H1 (cell line): ENCODE results near the gene ENO2. TPM values are rescaled to one million over a fixed set of nuclear protein-coding genes. Genes with fewer than 3 reads are reported as not detected.

Experiments used
- CTCF ChIA-PET: fragments of 300-600 bp; sonication (Branson Sonifier 250); formaldehyde crosslinking; loops from one replicate; lab custom pipeline; 2021; ENCODE audit not compliant: partially characterized antibody; lab: Charles Lee
- POLR2A ChIA-PET: fragments of 300-600 bp; sonication (Branson Sonifier 250); formaldehyde crosslinking; loops from one replicate; lab custom pipeline; 2021; ENCODE audit warnings: inconsistent platforms; ENCODE audit not compliant: partially characterized antibody; lab: Charles Lee
- DNase-seq, 2 experiments: peaks; one replicate each; pipeline versions ENCODE4 v3.0.0 to v3.0.0-alpha.2; 2010 to 2022; ENCODE audit warnings: low spot score in 2 of 2, low read depth in 1 of 2, mixed read lengths in 1 of 2
- FAIRE-seq: peaks from 2 replicates; lab custom pipeline; 2011; peaks lifted over from hg19 to GRCh38; lab: Jason Lieb, UNC
- H2AFZ ChIP-seq: 2 replicates; pipeline ENCODE4 v1.8.1; 2012; ENCODE audit warnings: low read length, inconsistent platforms
- H2AK5ac ChIP-seq: 2 replicates; pipeline ENCODE4 v1.6.1; 2013; ENCODE audit warnings: low read depth, low read length
- H2BK120ac ChIP-seq: replicated peaks from 2 replicates; pipeline ENCODE3; 2013; ENCODE audit warnings: low read depth, low read length, inconsistent platforms
- H2BK12ac ChIP-seq: 2 replicates; pipeline ENCODE4 v1.6.1; 2013; ENCODE audit warnings: low read depth, low read length
- H2BK15ac ChIP-seq: 2 replicates; pipeline ENCODE4 v1.6.1; 2013; ENCODE audit warnings: low read length
- H2BK20ac ChIP-seq: 2 replicates; pipeline ENCODE4 v1.6.1; 2013; ENCODE audit warnings: low read length
- H2BK5ac ChIP-seq: 2 replicates; pipeline ENCODE4 v1.6.1; 2013; ENCODE audit warnings: low read depth, low read length
- H3K14ac ChIP-seq: 2 replicates; pipeline ENCODE4 v1.6.1; 2013; ENCODE audit warnings: inconsistent platforms; ENCODE audit not compliant: insufficient read length
- H3K18ac ChIP-seq: 2 replicates; pipeline ENCODE4 v1.6.1; 2013; ENCODE audit warnings: low read length; ENCODE audit errors: extremely low read depth
- H3K23ac ChIP-seq: 2 replicates; pipeline ENCODE4 v1.6.1; 2013; ENCODE audit warnings: inconsistent platforms; ENCODE audit not compliant: insufficient read length
- H3K23me2 ChIP-seq: 2 replicates; pipeline ENCODE4 v1.6.1; 2013; ENCODE audit warnings: low read depth, low read length
- H3K27ac ChIP-seq: 2 replicates; pipeline ENCODE4 v1.6.1; 2011; ENCODE audit warnings: low read depth, low read length, inconsistent platforms
- H3K27me3 ChIP-seq, 4 experiments: replicated peaks in 1 of 4; 1 replicate in 1 of 4; 2 replicates in 3 of 4; pipeline versions ENCODE4 v1.6.1 to v1.8.1; 2011 to 2013; ENCODE audit warnings: low read length in 3 of 4, mild to moderate bottlenecking in 3 of 4, inconsistent platforms in 2 of 4, mixed read lengths in 2 of 4, moderate library complexity in 1 of 4; ENCODE audit not compliant: control insufficient read depth in 3 of 4, insufficient read depth in 3 of 4; ENCODE audit errors: extremely low read depth in 1 of 4
- H3K36me3 ChIP-seq, 4 experiments: 2 replicates each; pipeline versions ENCODE4 v1.6.1 to v1.8.1; 2011 to 2013; ENCODE audit warnings: mild to moderate bottlenecking in 4 of 4, low read length in 3 of 4, moderate library complexity in 2 of 4, control low read depth in 1 of 4, inconsistent platforms in 1 of 4; ENCODE audit not compliant: insufficient read depth in 4 of 4, control insufficient read depth in 2 of 4
- H3K4ac ChIP-seq: replicated peaks from 2 replicates; pipeline ENCODE3; 2013; ENCODE audit warnings: low read length, low read depth, mixed read lengths, inconsistent platforms; ENCODE audit not compliant: insufficient read length
- H3K4me1 ChIP-seq, 4 experiments: replicated peaks in 1 of 4; 1 replicate in 1 of 4; 2 replicates in 3 of 4; pipeline versions ENCODE4 v1.6.1 to v1.8.1; 2011 to 2013; ENCODE audit warnings: low read length in 3 of 4, inconsistent platforms in 2 of 4, mixed read lengths in 1 of 4; ENCODE audit not compliant: insufficient read depth in 4 of 4, control insufficient read depth in 3 of 4
- H3K4me2 ChIP-seq, 2 experiments: 2 replicates each; pipeline versions ENCODE4 v1.6.1 to v1.8.1; 2011 to 2013; ENCODE audit warnings: low read depth in 2 of 2, low read length in 2 of 2, control low read depth in 1 of 2, inconsistent platforms in 1 of 2, mild to moderate bottlenecking in 1 of 2; ENCODE audit not compliant: insufficient read depth in 1 of 2
- H3K4me3 ChIP-seq, 4 experiments: fragments of 200-600, 300-600 bp in 1 of 4; sonication (generic), shearing (Covaris generic), sonication (Bioruptor Twin) in 1 of 4; 2 replicates each; pipeline versions ENCODE4 v1.5.1 to v1.8.1; 2011 to 2016; ENCODE audit warnings: low read length in 4 of 4, low read depth in 3 of 4, control low read depth in 2 of 4, inconsistent platforms in 2 of 4, mild to moderate bottlenecking in 2 of 4, mixed read lengths in 1 of 4, moderate library complexity in 1 of 4; ENCODE audit not compliant: insufficient read depth in 2 of 4; ENCODE audit errors: extremely low read depth in 1 of 4
- H3K56ac ChIP-seq: replicated peaks from 2 replicates; pipeline ENCODE3; 2013; ENCODE audit warnings: low read depth, mild to moderate bottlenecking, mixed read lengths, low read length, inconsistent platforms; ENCODE audit not compliant: insufficient read length
- H3K79me1 ChIP-seq: 2 replicates; pipeline ENCODE4 v1.6.1; 2013; ENCODE audit warnings: low read depth, low read length, control low read depth
- H3K79me2 ChIP-seq, 2 experiments: 2 replicates each; pipeline versions ENCODE4 v1.6.1 to v1.8.1; 2012 to 2013; ENCODE audit warnings: low read length in 2 of 2, mild to moderate bottlenecking in 2 of 2, inconsistent platforms in 1 of 2; ENCODE audit not compliant: insufficient read depth in 2 of 2, control insufficient read depth in 1 of 2
- H3K9ac ChIP-seq, 4 experiments: replicated peaks in 1 of 4; 1 replicate in 1 of 4; 2 replicates in 3 of 4; pipeline versions ENCODE4 v1.6.1 to v1.8.1; 2011 to 2013; ENCODE audit warnings: low read depth in 3 of 4, low read length in 3 of 4, control low read depth in 2 of 4, mild to moderate bottlenecking in 2 of 4, moderate library complexity in 2 of 4, inconsistent platforms in 1 of 4; ENCODE audit errors: extremely low read depth in 1 of 4
- H3K9me3 ChIP-seq, 2 experiments: 2 replicates each; pipeline versions ENCODE4 v1.6.1 to v1.8.1; 2012 to 2013; ENCODE audit warnings: mild to moderate bottlenecking in 2 of 2, moderate library complexity in 2 of 2, control low read depth in 1 of 2, inconsistent platforms in 1 of 2, low read depth in 1 of 2, low read length in 1 of 2, mixed read lengths in 1 of 2; ENCODE audit not compliant: insufficient read depth in 2 of 2
- H4K20me1 ChIP-seq, 2 experiments: replicated peaks in 1 of 2; 2 replicates each; pipeline versions ENCODE3 to v1.8.1; 2011 to 2013; ENCODE audit warnings: inconsistent platforms in 2 of 2, low read length in 2 of 2, mild to moderate bottlenecking in 1 of 2; ENCODE audit not compliant: insufficient read depth in 2 of 2, control insufficient read depth in 1 of 2
- H4K5ac ChIP-seq: 2 replicates; pipeline ENCODE4 v1.6.1; 2013; ENCODE audit warnings: low read length, low read depth, mixed read lengths, inconsistent platforms; ENCODE audit not compliant: insufficient read length
- H4K8ac ChIP-seq: 2 replicates; pipeline ENCODE4 v1.8.0; 2013; ENCODE audit warnings: mild to moderate bottlenecking, moderate library complexity, low read length, inconsistent platforms; ENCODE audit not compliant: insufficient read depth; ENCODE audit errors: extremely low read depth
- H4K91ac ChIP-seq: replicated peaks from 2 replicates; pipeline ENCODE3; 2013; ENCODE audit warnings: low read length, mixed read lengths, inconsistent platforms; ENCODE audit not compliant: insufficient read length
- BRCA1 ChIP-seq: IDR thresholded peaks from 2 replicates; pipeline ENCODE4 v1.6.1; 2012; ENCODE audit warnings: low read depth, low read length, improper control_type of control experiment
- CHD2 ChIP-seq: IDR thresholded peaks from 2 replicates; pipeline ENCODE4 v1.6.1; 2012; ENCODE audit warnings: low read length, improper control_type of control experiment
- CREB1 ChIP-seq: IDR thresholded peaks from 2 replicates; pipeline ENCODE4 v1.6.1; 2012; ENCODE audit warnings: inconsistent platforms
- FOSL1 ChIP-seq: IDR thresholded peaks from 2 replicates; pipeline ENCODE4 v1.6.1; 2011; ENCODE audit warnings: mild to moderate bottlenecking, low read depth, low read length, moderate library complexity; ENCODE audit not compliant: insufficient read depth
- HDAC2 ChIP-seq, 2 experiments: fragments of 300-600 bp in 1 of 2; sonication (generic) in 1 of 2; IDR thresholded peaks; 2 replicates each; pipeline ENCODE4 v1.6.1; 2011 to 2012; ENCODE audit warnings: low read depth in 2 of 2, low read length in 2 of 2, mild to moderate bottlenecking in 2 of 2, moderate library complexity in 2 of 2, borderline replicate concordance in 1 of 2, inconsistent platforms in 1 of 2
- JUND ChIP-seq: IDR thresholded peaks from 2 replicates; pipeline ENCODE4 v1.6.1; 2011; ENCODE audit warnings: mild to moderate bottlenecking, improper control_type of control experiment, low read length
- POLR2A ChIP-seq, 2 experiments: IDR thresholded peaks; 1 replicate in 1 of 2; 2 replicates in 1 of 2; pipeline ENCODE4 v1.6.1; 2011; ENCODE audit warnings: low read depth in 2 of 2, low read length in 2 of 2, mild to moderate bottlenecking in 2 of 2; ENCODE audit errors: control extremely low read depth in 1 of 2
- POLR2AphosphoS5 ChIP-seq: IDR thresholded peaks from 2 replicates; pipeline ENCODE4 v1.6.1; 2011; ENCODE audit warnings: low read depth, low read length
- SUZ12 ChIP-seq: fragments of 200-600 bp; sonication (generic); IDR thresholded peaks from 2 replicates; pipeline ENCODE4 v1.6.1; 2012; ENCODE audit warnings: mild to moderate bottlenecking, inconsistent platforms, low read length, moderate library complexity, mixed read lengths
- TAF7 ChIP-seq: optimal IDR thresholded peaks from 2 replicates; pipeline ENCODE3; 2011; ENCODE audit warnings: low read depth, mild to moderate bottlenecking, inconsistent platforms, low read length, moderate library complexity, borderline replicate concordance
- WGBS, 2 experiments: shearing (Covaris generic) in 1 of 2; methylation state at CpG; one replicate each; pipeline versions ENCODE4 v1.1.6 to v1.1.7; 2013 to 2015; ENCODE audit warnings: low lambda C conversion rate in 2 of 2, mixed read lengths in 2 of 2, inconsistent platforms in 1 of 2, low coverage in 1 of 2, missing lambda C conversion rate in 1 of 2; ENCODE audit not compliant: insufficient replicate concordance in 2 of 2, insufficient coverage in 1 of 2, insufficient read length in 1 of 2; ENCODE audit errors: extremely low coverage in 1 of 2, missing lambda C conversion rate in 1 of 2; 5-methylcytosine and 5-hydroxymethylcytosine counted together
- polyA plus RNA-seq, 7 experiments: library from polyadenylated mRNA; depleted of rRNA in 3 of 7; stranded (reverse) in 5 of 7; unstranded in 2 of 7; fragments of >200 nt in 5 of 7; fragments of 200-250 nt in 2 of 7; gene quantifications; 1 replicate in 5 of 7; 2 replicates in 1 of 7; 4 replicates in 1 of 7; pipeline versions ENCODE4 v1.2.1 to v1.2.3, GENCODE V29; 2011 to 2013; ENCODE audit warnings: missing spikeins in 2 of 7, mixed read lengths in 2 of 7
- total RNA-seq: library from RNA; stranded (reverse); fragmentation: NEBNext Ultra II Directional; extraction: Animal tissue kit (Norgen Biotek cat#: 25700); gene quantifications from 2 replicates; pipeline ENCODE4 v1.2.1, GENCODE V29; 2021

ENO2 gene
- total and polyA plus RNA-seq, 2 of the 8 experiments (the other 6 are each of a cell fraction or from before 2014, with no cell fraction given): 92.4 to 102 TPM

GRCh38 chr12:6871052-6871957 is 43.1 kb upstream of the ENO2 start:
- Histone ChIP-seq H3K9ac (0 out of 7 replicates have a peak overlapping the region, but pooled peaks of 1 of the 4 experiments have one; percentile 8), H3K27ac (no peak overlapping the region)

More at GRCh38 chr12:6871052-6871957, 43.1 kb upstream of the ENO2 start:
- FAIRE-seq (no peak), DNase-seq (peak in 1 of 2 experiments; percentile 58)
- no peak overlapping the region for H2BK15ac ChIP-seq
- WGBS, 2 experiments: 81% methylated on average over 12 of the region's 12 CpGs; no CpG with 5 or more reads in 1 of the 2 experiments
- no peak overlapping the region for H2AK5ac ChIP-seq
- no peak overlapping the region for H4K91ac ChIP-seq
- H4K20me1 ChIP-seq: peaks cover 25 to 30% of the 10 kb centered on the region in 2 experiments
- H2BK120ac ChIP-seq: no peak overlapping the region
- H3K56ac ChIP-seq: no peak overlapping the region
- no peak overlapping the region for H2BK20ac ChIP-seq
- peak overlapping the region; percentile 85 to 89 for H3K4me2 ChIP-seq
- H4K8ac ChIP-seq: no peak overlapping the region
- H3K27me3 ChIP-seq: no peaks in the 10 kb centered on the region
- H3K79me2 ChIP-seq: peaks cover 0 to 26% of the 10 kb centered on the region in 2 experiments; a peak in 2 of 4 replicates
- ChIA-PET POLR2A (interaction anchor here (0.6 to 18.9 kb wide), 17 partner anchors 10 to 337 kb away, joined by 3 to 588 read pairs (median 26); partner anchors contain the start of genes ATN1, C12orf57, CDCA3 and ENO2), CTCF (interaction anchor here (0.6 to 10.4 kb wide), 25 partner anchors 11 to 266 kb away, joined by 3 to 216 read pairs (median 14); partner anchors contain the start of genes C12orf57, CDCA3, ENO2 and RNU7-1)
- H3K4me1 ChIP-seq: peaks cover 6 to 41% (median 19%) of the 10 kb centered on the region in 4 experiments
- no peaks in the 10 kb centered on the region for H3K9me3 ChIP-seq
- TF ChIP-seq HDAC2 (IDR thresholded peaks at IDR 0.05; ENCODE audit: borderline replicate concordance in 1 of 2, low read depth in 2 of 2, low read length in 2 of 2): no peak
- TF ChIP-seq BRCA1: no peak
- no peak for TF ChIP-seq CREB1
- no peak for TF ChIP-seq CHD2
- no peak for TF ChIP-seq SUZ12
- TF ChIP-seq TAF7: peak; percentile 17
- TF ChIP-seq FOSL1: no peak
- peak in 1 of 2 experiments; percentile 84; a peak in 2 of 3 replicates for TF ChIP-seq POLR2A (IDR thresholded peaks at IDR 0.05; ENCODE audit: control extremely low read depth in 1 of 2, low read depth in 2 of 2, low read length in 2 of 2)
- TF ChIP-seq POLR2AphosphoS5: peak; percentile 80
- no peak for TF ChIP-seq JUND
- H3K18ac ChIP-seq: no peak overlapping the region
- peak overlapping the region; percentile 45; the same call in 1 of the 2 replicates for H2BK5ac ChIP-seq
- H3K14ac ChIP-seq: no peak overlapping the region
- peak overlapping the region; percentile 42 to 95 (median 86); a peak in 6 of 8 replicates for H3K4me3 ChIP-seq
- H3K79me1 ChIP-seq: 0 out of 2 replicates have a peak, but pooled peaks cover 4% of the 10 kb centered on the region
- H2AFZ ChIP-seq: no peak overlapping the region
- peaks cover 21% of the 10 kb centered on the region for H3K23me2 ChIP-seq
- no peak overlapping the region for H2BK12ac ChIP-seq
- no peak overlapping the region for H3K23ac ChIP-seq
- H4K5ac ChIP-seq: no peak overlapping the region
- no peak overlapping the region for H3K4ac ChIP-seq
- peaks cover 8 to 31% (median 13%) of the 10 kb centered on the region in 4 experiments for H3K36me3 ChIP-seq
